HepG2 (cell line): ENCODE results near the gene TRAPPC12.

Experiments used
- AHDC1 ChIP-seq: sonication (generic); formaldehyde crosslinking; IDR thresholded peaks from 2 replicates; pipeline ENCODE4 v1.5.1; 2020; ENCODE audit warnings: mild to moderate bottlenecking, missing genetic modification reagents, borderline replicate concordance
- CTCF ChIP-seq: sonication (generic); formaldehyde crosslinking; IDR thresholded peaks from 2 replicates; pipeline ENCODE4 v1.5.0; 2020; ENCODE audit warnings: mild to moderate bottlenecking, missing genetic modification reagents, moderate library complexity
- LCORL ChIP-seq, 2 experiments: fragments of 450-650 bp in 1 of 2; sonication (generic) in 1 of 2; formaldehyde crosslinking in 1 of 2; IDR thresholded peaks; 2 replicates each; pipeline versions ENCODE4 v1.5.0 to v1.6.1; 2017 to 2020; ENCODE audit warnings: antibody characterized with exemption in 1 of 2, missing genetic modification reagents in 1 of 2
- NFRKB ChIP-seq: fragments of 450-650 bp; IDR thresholded peaks from 2 replicates; pipeline ENCODE4 v1.6.1; 2017
- POLR2A ChIP-seq, 2 experiments: IDR thresholded peaks; 2 replicates each; pipeline ENCODE4 v1.6.1; 2011; ENCODE audit warnings: low read depth in 2 of 2, low read length in 2 of 2, mild to moderate bottlenecking in 1 of 2, moderate library complexity in 1 of 2; ENCODE audit not compliant: insufficient read depth in 1 of 2
- RFX5 ChIP-seq: IDR thresholded peaks from 2 replicates; pipeline ENCODE4 v1.6.1; 2011; ENCODE audit warnings: low read depth, low read length, improper control_type of control experiment
- SAFB2 ChIP-seq: sonication (generic); formaldehyde crosslinking; IDR thresholded peaks from 2 replicates; pipeline ENCODE4 v1.5.1; 2020; ENCODE audit warnings: missing genetic modification reagents, low read depth, mild to moderate bottlenecking, borderline replicate concordance
- SIN3A ChIP-seq: IDR thresholded peaks from 2 replicates; pipeline ENCODE4 v1.6.1; 2011; ENCODE audit warnings: low read depth, mild to moderate bottlenecking, control low read depth, low read length, borderline replicate concordance
- SP2 ChIP-seq: sonication (generic); formaldehyde crosslinking; IDR thresholded peaks from 2 replicates; pipeline ENCODE4 v1.5.1; 2020; ENCODE audit warnings: mild to moderate bottlenecking, missing genetic modification reagents
- SRF ChIP-seq: IDR thresholded peaks from 2 replicates; pipeline ENCODE4 v1.6.1; 2011; ENCODE audit warnings: mild to moderate bottlenecking, low read depth, low read length, moderate library complexity
- ZNF33A ChIP-seq: sonication (generic); formaldehyde crosslinking; IDR thresholded peaks from 2 replicates; pipeline ENCODE4 v1.5.1; 2020; ENCODE audit warnings: missing genetic modification reagents, mild to moderate bottlenecking, moderate library complexity, borderline replicate concordance

- TF ChIP-seq SRF (no peak), SIN3A (no peak), LCORL (IDR thresholded peaks at IDR 0.05) (no peak), LCORL (CRISPR knock-in tag; IDR thresholded peaks at IDR 0.05) (no peak), RFX5 (no peak), SP2 (no peak), ZNF33A (CRISPR knock-in tag) (no peak), SAFB2 (CRISPR knock-in tag) (no peak), NFRKB (no peak), POLR2A (IDR thresholded peaks at IDR 0.05; ENCODE audit: insufficient read depth in 1 of 2, low read depth in 2 of 2, low read length in 2 of 2) (no peak), CTCF (CRISPR knock-in tag) (no peak), AHDC1 (no peak)
Measured at GRCh38 chr2:3334392-3335345, 44.8 kb upstream of the TRAPPC12 start.
